Caco-2 (cell line): ENCODE results near the gene CD1C. TPM values are rescaled to one million over a fixed set of nuclear protein-coding genes. Genes with fewer than 3 reads are reported as not detected.

Experiments used
- BruUV-seq: library from RNA; stranded (reverse); fragments of 400-500 nt; replicated peaks from 2 replicates; lab custom pipeline; 2021; lab: Mats Ljungman, UMichigan
- CTCF ChIA-PET: fragments of 300-600 bp; sonication (Branson Sonifier 250); formaldehyde crosslinking; loops from one replicate; lab custom pipeline; 2022; ENCODE audit warnings: antibody characterized with exemption; lab: Charles Lee
- POLR2A ChIA-PET: fragments of 300-600 bp; sonication (Branson Sonifier 250); formaldehyde crosslinking; loops from one replicate; lab custom pipeline; 2022; ENCODE audit warnings: antibody characterized with exemption; lab: Charles Lee
- DNase-seq, 2 experiments: peaks; one replicate each; pipeline versions ENCODE4 v3.0.0 to v3.0.0-alpha.2; 2020 to 2022
- H3K27me3 ChIP-seq: replicated peaks from 2 replicates; pipeline ENCODE4 v1.6.0; 2011; ENCODE audit warnings: low read length; ENCODE audit not compliant: control insufficient read depth, insufficient read depth
- H3K36me3 ChIP-seq: 2 replicates; pipeline ENCODE4 v1.5.1; 2011; ENCODE audit warnings: low read length; ENCODE audit not compliant: control insufficient read depth, insufficient read depth
- H3K4me1 ChIP-seq: fragments of 250-450 bp; sonication (Bioruptor Pico); 2 replicates; pipeline ENCODE4 v1.5.1; 2020; ENCODE audit warnings: mild to moderate bottlenecking
- H3K4me3 ChIP-seq: 2 replicates; pipeline ENCODE4 v1.5.1; 2011; ENCODE audit warnings: low read depth, mild to moderate bottlenecking, control low read depth, low read length
- H3K9me3 ChIP-seq: fragments of 250-450 bp; sonication (Bioruptor Pico); 2 replicates; pipeline ENCODE4 v1.5.1; 2020; ENCODE audit warnings: mild to moderate bottlenecking, moderate library complexity
- H3K27ac Mint-ChIP-seq: one replicate; pipeline ENCODE4 v1.8.0; 2022; ENCODE audit warnings: mixed read lengths; ENCODE audit not compliant: unreplicated experiment
- H3K27me3 Mint-ChIP-seq: one replicate; pipeline ENCODE4 v1.8.0; 2022; ENCODE audit warnings: mixed read lengths; ENCODE audit not compliant: insufficient read depth, unreplicated experiment
- H3K36me3 Mint-ChIP-seq: one replicate; pipeline ENCODE4 v1.8.0; 2022; ENCODE audit warnings: mild to moderate bottlenecking, mixed read lengths; ENCODE audit not compliant: insufficient read depth, unreplicated experiment
- H3K4me1 Mint-ChIP-seq: one replicate; pipeline ENCODE4 v1.8.0; 2022; ENCODE audit warnings: low read depth, mixed read lengths; ENCODE audit not compliant: unreplicated experiment
- H3K4me3 Mint-ChIP-seq: one replicate; pipeline ENCODE4 v1.8.0; 2022; ENCODE audit warnings: mild to moderate bottlenecking, moderate library complexity, mixed read lengths; ENCODE audit not compliant: unreplicated experiment
- H3K9me3 Mint-ChIP-seq: one replicate; pipeline ENCODE4 v1.8.0; 2022; ENCODE audit warnings: mixed read lengths; ENCODE audit not compliant: unreplicated experiment
- CTCF ChIP-seq, 2 experiments: fragments of 200-600 bp in 1 of 2; IDR thresholded peaks; 1 replicate in 1 of 2; 2 replicates in 1 of 2; pipeline versions ENCODE4 v1.5.1 to v1.8.0; 2011 to 2022; ENCODE audit warnings: antibody characterized with exemption in 1 of 2, control low read depth in 1 of 2, inconsistent platforms in 1 of 2, low read depth in 1 of 2, low read length in 1 of 2, mild to moderate bottlenecking in 1 of 2, moderate library complexity in 1 of 2; ENCODE audit not compliant: insufficient read depth in 1 of 2, severe bottlenecking in 1 of 2, unreplicated experiment in 1 of 2
- intact Hi-C: fragments of 100-400 bp; cut with micrococcal nuclease; formaldehyde crosslinking; loops from one replicate; pipeline ENCODE4 v1.10.0; 2022; ENCODE audit not compliant: unreplicated experiment
- total RNA-seq: library from RNA; stranded (reverse); gene quantifications from 2 replicates; pipeline ENCODE4 v1.2.3, GENCODE V29; 2022

The CD1C gene
- total RNA-seq, 1 experiment from 2014 or later = not detected

GRCh38 chr1:158285756-158286241, 3.9 kb upstream of the CD1C start:
- H3K4me1 Mint-ChIP-seq = no peaks in the 10 kb centered on the region
- no peaks in the 10 kb centered on the region for H3K27me3 Mint-ChIP-seq
- BruUV-seq = no TSS peak
- H3K9me3 ChIP-seq = no peaks in the 10 kb centered on the region
- no peak for DNase-seq
- no peak overlapping the region for H3K4me3 ChIP-seq
- no peaks in the 10 kb centered on the region for H3K27me3 ChIP-seq
- TF ChIP-seq CTCF (IDR thresholded peaks at IDR 0.05; ENCODE audit: insufficient read depth in 1 of 2, low read depth in 1 of 2, low read length in 1 of 2, severe bottlenecking in 1 of 2, unreplicated experiment in 1 of 2) = no peak
- ChIA-PET CTCF (no interaction called here), POLR2A (no interaction called here)
- intact Hi-C loops = no loop called here
- no peaks in the 10 kb centered on the region for H3K36me3 ChIP-seq
- H3K4me1 ChIP-seq = no peaks in the 10 kb centered on the region
- H3K4me3 Mint-ChIP-seq = no peak overlapping the region
- H3K36me3 Mint-ChIP-seq = no peaks in the 10 kb centered on the region
- H3K27ac Mint-ChIP-seq = no peak overlapping the region
- H3K9me3 Mint-ChIP-seq = no peaks in the 10 kb centered on the region

DNA sequence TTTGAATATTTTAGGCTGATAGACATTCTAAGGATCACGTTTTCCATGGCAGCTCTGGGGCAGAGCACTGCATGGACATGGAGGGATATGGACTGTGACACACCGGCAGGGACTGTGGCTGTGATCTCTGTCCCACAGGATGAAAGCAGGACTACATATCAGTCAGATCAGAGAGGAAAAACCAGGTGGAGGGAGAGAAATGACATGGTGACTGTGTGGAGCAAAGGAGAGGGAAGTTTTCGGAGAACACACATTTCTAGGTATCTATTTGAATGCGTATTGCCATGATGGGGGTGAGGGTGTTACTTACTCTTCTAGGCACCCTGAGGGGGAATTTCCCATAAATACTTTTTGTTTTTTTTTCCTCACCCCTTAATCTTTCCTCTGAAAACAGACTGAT, 3.2 kb upstream of the CD1C start:
- ChIA-PET CTCF (no interaction called here), POLR2A (no interaction called here)
- no peaks in the 10 kb centered on the region for H3K36me3 ChIP-seq
- no TSS peak for BruUV-seq
- no peaks in the 10 kb centered on the region for H3K9me3 ChIP-seq
- no peaks in the 10 kb centered on the region for H3K9me3 Mint-ChIP-seq
- H3K4me3 ChIP-seq = no peak overlapping the region
- DNase-seq = no peak
- no peaks in the 10 kb centered on the region for H3K4me1 Mint-ChIP-seq
- intact Hi-C loops = no loop called here
- H3K27me3 Mint-ChIP-seq = no peaks in the 10 kb centered on the region
- no peak overlapping the region for H3K27ac Mint-ChIP-seq
- no peak overlapping the region for H3K4me3 Mint-ChIP-seq
- no peak for TF ChIP-seq CTCF (IDR thresholded peaks at IDR 0.05; ENCODE audit: insufficient read depth in 1 of 2, low read depth in 1 of 2, low read length in 1 of 2, severe bottlenecking in 1 of 2, unreplicated experiment in 1 of 2)
- H3K4me1 ChIP-seq = no peaks in the 10 kb centered on the region
- no peaks in the 10 kb centered on the region for H3K27me3 ChIP-seq
- no peaks in the 10 kb centered on the region for H3K36me3 Mint-ChIP-seq

- no peaks in the 10 kb centered on the region for H3K9me3 ChIP-seq
- CTCF ChIA-PET = no interaction called here
- intact Hi-C loops = no loop called here
- no peaks in the 10 kb centered on the region for H3K27me3 ChIP-seq
- no peak overlapping the region for H3K27ac Mint-ChIP-seq
- H3K4me3 ChIP-seq = no peak overlapping the region
- no peak for DNase-seq
- H3K36me3 ChIP-seq = no peaks in the 10 kb centered on the region
- no peak overlapping the region for H3K4me3 Mint-ChIP-seq
- POLR2A ChIA-PET = no interaction called here
- no peak for TF ChIP-seq CTCF (IDR thresholded peaks at IDR 0.05; ENCODE audit: insufficient read depth in 1 of 2, low read depth in 1 of 2, low read length in 1 of 2, severe bottlenecking in 1 of 2, unreplicated experiment in 1 of 2)
- BruUV-seq = no TSS peak
- no peaks in the 10 kb centered on the region for H3K4me1 ChIP-seq
- H3K27me3 Mint-ChIP-seq = no peaks in the 10 kb centered on the region
- no peaks in the 10 kb centered on the region for H3K9me3 Mint-ChIP-seq
- no peaks in the 10 kb centered on the region for H3K4me1 Mint-ChIP-seq
- no peaks in the 10 kb centered on the region for H3K36me3 Mint-ChIP-seq
Measured at GRCh38 chr1:158286941-158287346, 2.8 kb upstream of the CD1C start.
